ENCODE results near the gene TMEM54.

DNA sequence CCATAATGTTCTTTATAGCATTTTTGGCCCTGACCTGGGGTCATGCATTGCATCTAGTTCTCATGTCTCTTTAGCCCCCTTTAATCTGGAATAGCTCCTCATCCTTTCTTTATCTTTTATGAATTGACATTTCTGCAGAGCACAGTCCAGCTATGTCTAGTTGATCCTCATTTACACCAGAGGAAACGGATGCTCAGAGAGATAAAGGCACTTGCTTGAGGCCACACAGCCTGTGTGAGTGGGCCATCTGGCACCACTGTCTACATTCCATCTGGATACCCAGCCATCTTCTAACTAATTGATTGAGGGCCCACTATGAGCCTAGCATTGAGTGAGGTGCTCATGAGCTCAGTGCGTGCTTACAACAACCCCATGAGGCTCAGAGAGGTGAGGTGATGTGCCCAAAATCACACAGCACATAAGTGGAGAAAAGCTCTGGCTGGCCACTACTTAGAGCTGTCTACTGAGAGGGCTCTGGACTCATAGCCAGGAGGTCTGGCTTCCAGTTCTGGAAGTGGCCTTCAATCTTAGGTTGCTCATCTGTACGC, 11.4 kb downstream of the TMEM54 start:
- TF ChIP-seq CTCF (IDR thresholded peaks at IDR 0.05) (no peak), POLR2A (IDR thresholded peaks at IDR 0.05) (no peak)
